ENCODE data around the gene DOK4.
"Not testable (repeated sequence)": the region's sequence is repeated elsewhere in the genome, so short reads cannot be mapped to it uniquely, and the experiment has no call there.

Gene DOK4

DNA sequence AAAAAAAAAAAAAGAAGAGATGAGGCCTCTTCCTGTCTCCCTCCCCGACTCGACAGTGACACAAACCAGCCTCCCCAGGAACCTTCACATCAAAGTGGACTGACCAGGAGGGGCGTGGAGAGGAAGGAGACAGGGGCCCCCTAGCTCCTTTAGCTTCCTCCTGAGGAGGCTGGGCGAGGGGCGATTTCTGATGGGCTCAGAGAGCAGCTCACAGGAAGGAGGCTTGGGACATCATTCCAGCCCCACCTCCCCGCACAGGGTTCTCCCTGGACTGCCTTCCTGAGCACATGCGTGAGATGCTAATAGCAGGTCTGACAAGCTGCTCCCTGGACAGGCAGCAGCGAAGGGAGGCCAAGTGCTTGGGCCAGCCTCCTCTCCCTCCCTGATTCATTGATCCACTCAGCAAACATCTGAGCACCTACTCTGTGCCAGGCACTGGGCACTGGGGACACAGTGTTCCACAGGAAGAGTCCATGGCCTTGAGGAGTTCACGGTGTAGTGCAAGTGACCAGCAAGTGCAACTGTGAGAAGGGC lies 14.4 kb upstream of the DOK4 start:
- DNase-seq = no peak

DNA sequence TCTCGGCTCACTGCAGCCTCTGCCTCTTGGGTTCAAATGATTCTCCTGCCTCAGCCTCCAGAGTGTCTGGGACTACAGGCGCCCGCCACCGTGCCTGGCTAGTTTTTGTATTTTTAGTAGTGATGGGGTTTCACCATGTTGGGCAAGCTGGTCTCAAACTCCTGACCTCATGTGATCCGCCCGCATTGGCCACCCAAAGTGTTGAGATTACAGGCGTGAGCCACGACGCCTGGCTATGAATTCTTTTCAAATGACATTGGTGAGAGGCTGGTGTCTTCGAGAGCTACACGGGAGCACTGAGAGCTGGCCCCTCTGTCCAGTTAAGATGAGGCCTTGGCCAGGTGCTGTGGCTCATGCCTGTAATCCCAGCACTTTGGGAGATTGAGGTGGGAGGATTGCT lies 13.6 kb upstream of the DOK4 start:
- DNase-seq = not testable (repeated sequence)

DNA sequence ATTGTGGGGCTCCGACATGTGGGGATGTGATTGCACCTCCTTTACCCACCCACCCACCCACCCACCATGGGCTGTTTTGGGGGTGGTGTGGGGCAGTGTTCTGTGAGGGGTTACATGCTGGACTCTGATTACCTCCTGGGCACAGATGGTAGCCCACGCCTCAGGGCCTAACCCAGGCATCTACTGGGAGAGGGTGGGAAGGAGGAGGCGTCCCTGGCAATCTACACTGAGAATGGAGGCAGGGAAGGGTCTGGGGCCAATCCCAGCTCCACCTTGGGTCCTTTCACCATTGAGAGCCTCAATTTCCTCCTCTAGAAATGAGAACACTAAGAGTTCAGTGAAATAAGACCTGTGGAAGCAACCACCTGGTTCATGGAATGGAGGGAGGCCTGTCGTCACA lies 11.7 kb upstream of the DOK4 start:
- no peak for DNase-seq

DNA sequence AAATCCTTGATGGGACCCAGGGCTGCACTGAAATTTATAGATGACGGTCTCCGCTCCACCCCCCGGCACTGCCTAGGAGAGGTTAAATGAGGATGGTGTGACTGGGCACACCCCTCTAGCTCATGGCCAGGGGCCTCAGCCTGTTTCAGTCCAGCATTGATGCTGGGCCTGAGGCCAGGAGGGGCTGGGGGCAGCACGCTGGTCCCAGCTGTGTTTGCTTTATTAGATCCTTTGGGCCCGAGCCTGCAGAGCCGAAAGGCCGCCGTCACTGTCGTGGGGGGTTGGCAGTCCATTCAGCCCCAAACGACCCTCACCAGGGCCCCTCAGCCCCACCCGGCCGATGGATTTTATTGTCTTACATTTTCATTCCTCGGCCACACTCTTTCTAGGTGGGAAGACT lies 10.8 kb upstream of the DOK4 start:
- DNase-seq = no peak

DNA sequence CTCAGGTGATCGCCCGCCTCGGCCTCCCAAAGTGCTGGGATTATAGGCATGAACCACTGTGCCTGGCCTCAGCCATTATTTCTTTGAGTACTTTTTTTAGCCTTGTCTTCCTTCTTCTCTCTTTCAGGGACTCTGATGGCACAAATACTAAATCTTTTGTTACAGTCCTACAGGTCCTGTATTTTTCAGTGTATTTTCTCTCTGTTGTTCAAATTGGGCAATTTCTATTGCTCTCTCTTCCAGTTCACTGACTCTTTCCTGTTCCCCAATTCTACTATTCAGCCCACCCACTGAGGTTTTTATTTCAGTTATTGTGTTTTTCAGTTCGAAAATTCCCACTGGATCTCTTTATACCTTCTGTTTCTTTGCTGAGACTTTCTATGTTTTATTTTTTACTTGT lies 7.5 kb upstream of the DOK4 start:
- no peak for DNase-seq

DNA sequence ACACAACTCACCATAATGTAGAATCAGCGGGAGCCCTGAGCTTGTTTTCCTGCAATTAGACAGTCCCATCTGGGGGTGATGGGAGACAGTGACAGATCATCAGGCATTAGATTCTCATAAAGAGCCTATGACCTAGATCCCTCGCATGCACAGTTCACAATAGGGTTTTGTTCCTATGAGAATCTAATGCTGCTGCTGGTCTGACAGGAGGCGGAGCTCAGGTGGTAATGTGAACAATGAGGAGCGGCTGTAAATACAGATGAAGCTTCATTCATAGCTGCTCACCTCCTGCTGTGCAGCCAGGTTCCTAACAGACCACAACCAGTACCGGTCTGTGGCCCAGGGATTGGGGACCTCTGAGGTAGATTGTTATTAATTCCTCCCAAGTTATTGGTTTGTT lies 2.9 kb upstream of the DOK4 start:
- DNase-seq = no peak

DNA sequence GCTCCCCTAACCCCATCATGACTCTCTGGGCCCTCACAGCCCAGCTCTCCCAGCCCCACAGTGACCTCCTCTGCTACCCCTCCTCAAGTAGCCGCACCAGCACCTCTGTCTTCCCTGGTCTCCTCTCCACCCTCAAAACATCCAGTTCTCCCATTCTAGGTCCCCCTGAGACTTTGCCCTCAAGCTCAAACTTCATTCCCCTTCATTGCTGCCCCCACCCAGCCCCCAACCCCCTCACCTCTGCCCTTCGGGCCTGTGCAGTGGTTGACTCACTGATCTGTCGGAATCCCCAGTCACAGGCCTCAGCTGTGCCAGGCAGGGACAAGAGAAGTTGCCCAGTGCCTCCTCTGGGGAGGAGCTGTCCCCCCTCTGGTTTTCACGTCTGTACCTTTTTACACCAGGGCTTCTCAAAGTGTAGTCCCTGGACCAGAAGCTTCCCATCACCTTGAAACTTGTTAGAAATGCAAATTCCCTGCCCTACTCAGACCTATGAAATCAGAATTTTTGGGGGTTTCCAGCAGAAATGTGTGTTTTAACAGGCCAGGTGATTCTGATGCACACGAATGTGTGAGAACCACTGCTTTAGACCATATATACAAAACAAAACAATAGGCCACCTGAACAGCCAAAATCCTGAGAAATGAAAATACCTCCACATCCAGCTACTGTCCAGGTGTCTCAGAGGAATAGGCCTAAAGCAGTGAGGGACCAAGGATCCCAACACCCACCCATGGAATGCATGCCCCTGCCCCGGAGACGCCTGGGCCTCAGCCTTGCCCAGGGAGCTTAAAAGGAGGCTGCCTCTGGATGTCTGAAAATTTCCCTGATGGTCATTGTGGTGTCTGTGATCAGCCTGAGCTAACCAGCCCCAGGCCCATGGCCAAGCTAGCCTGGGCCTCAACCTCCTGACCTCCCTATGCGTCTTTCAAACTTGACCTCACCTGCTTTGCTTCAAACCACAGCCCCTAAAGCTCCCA lies 853 bp upstream of the DOK4 start:
- no peak for DNase-seq

DNA sequence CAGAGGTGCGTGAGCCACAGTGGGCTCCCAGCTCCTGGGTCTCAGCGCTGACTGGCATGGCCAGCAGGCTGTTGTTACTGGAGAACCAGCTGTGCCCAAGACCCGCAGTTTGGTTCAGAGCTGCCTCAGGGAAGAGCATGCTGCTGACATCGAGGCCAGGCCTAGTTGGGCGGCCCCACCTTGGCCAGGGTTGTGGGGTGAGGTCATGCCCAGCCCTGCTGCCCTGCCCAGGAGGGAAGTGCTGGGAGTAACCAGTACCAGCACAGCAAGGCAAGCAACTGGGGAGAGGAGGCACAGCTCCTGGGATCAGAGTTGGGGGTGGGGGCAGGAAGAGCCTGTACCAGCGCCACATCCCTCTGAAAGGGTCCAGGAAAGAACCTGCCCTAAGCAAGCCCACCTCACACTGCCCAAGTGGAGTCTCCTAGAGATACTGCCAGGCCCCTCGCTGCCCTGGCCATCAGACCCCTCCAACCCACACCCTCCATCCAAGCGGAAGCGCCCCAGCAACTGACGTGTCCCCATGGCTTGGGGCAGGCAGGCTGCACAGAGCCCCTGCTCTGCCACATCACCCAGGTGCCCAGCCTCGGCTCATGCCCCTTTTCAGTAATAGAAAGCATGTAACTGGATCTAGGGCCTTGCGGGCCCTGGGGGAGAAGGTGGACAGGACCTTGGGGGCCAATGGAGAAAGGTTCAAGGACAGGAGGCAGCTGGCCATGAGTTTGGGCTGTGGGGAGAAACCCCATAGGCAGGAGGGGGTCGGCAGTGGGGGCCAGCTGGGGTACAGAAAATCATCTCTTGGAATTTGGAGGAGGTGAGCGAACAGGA lies 990 bp downstream of the DOK4 start:
- no peak for DNase-seq

DNA sequence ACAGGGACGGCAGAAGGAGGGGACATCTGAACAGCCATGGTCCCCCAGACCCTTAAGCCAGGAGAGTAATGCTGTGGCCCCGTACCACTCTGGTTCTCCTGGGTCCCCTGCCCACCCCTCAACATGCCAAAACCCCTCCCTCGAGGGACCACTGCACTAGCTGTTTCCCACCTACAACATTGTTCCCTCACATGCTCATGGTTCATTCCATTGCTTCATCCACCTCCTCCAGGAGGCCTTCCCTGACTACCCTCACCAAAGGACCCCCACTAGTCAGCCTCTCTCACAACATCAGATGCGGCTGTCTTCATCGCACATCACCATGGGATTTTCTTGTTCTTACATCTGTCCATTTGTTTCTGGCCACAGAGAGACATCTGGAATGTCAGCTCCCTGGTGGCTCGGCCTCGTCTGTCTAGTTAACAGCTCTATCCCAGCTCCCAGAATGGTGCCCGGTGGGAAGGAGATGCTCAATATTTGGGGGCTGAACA lies 1.7 kb downstream of the DOK4 start:
- DNase-seq = no peak

DNA sequence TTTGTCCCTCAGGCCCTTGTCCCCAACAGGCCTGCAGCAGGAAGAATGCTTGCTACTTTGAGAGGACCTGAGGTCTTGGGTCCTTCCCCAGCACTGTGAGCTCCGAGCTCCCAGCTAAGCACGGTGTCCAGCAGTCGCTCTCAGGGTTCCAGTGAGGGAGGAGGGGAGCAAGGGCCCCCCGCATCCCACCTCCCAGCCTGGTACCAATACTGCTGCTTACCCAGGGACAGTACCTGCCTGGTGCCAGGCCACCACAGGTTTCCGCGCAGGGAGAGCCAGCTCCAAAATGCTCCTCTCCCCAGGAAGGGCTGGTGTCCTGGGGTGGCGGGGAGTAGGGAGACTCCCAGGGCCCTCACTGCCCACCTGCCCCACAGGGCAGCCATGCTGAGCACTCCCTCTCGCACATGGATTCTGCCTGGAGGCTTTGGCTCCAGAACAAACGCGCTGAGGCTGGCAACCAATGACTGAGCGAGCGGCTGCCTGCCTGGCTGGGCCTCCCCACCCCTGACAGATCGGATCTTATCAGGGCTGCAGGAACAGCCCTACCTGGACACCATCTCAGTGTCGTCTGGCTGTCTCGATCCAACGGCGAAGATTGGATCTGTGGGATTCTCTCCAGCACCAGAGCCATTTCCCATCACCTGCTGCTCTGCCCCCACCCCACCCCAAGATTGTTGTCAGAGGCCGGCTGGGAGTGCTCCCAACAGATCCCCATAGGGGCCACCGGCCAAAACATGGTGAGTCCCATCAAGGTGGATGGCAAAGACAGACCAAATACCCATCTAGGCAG lies 2.4 kb downstream of the DOK4 start:
- DNase-seq = no peak

DNA sequence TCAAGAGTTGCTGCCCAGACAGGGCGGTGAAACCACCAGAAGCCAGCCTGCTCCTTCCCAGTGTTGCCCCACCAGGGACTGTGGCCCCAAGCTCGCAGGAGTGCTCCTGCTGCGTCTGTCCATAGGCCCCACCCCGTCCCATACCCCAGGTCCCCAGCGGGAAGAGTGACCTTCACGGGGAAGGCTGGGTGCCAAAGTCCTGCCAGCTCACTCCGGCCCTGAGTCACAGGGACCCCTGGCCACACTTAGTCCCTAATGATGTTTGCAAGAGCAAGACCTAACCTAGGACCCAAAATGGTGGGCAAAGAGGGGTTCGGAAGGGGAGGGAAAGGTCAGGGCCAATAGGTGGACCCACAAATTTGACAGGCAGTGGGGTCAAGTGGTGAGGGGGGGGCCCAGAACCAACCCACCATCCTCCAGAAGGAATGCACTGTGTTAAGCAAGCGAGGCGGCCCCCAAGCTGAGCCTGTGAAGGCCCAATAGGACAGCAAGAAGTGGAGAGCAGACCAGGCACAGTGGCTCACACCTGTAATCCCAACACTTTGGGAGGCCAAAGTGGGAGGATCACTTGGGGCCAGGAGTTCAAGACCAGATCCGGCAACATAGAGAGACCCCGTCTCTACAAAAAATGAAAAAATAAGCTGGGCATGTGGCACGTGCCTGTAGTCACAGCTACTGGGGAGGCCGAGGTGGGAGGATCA lies 3.3 kb downstream of the DOK4 start:
- no peak for DNase-seq

DNA sequence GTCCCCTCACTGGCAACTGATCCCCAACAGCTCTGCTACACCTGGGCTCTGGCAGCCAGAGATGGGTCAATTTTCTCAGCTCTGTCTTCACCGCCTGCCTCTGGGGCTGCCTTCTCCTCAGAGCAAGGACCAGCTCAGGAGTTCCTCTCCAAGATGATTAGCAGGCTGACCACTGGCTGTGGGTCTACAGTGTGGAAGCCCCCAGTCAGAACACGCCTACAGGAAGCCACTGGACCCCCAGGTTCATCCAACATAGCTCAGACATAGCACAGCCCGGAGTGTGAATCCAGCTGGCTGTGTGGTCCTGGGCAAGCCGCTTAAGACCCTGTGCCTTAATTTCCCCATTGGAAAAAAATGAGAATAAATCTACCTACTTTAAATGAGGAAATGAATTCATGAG lies 4.9 kb downstream of the DOK4 start:
- DNase-seq = no peak

DNA sequence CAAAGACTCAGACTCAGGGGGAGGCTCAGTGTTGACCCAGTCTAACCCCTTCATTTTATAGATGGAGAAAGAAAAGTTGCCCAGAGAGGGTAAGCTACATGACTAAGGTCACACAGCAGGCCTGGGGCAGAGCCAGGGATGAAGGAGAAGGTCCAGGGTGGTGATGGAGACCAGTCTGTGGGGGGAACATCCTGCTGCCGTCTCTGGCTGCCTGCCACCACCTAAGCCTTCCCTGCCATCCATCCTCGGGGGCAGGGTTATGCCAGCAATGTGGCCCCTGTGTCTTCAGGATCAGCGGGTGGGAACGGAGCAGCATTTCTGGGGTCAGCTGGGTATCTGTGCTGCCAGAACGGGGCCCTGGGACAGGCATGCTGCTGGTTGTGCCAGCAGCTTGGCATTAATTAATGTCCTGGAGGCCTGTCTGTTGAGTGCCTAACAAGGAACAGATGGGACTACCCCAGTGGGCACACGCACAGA lies 5.5 kb downstream of the DOK4 start:
- no peak for DNase-seq

DNA sequence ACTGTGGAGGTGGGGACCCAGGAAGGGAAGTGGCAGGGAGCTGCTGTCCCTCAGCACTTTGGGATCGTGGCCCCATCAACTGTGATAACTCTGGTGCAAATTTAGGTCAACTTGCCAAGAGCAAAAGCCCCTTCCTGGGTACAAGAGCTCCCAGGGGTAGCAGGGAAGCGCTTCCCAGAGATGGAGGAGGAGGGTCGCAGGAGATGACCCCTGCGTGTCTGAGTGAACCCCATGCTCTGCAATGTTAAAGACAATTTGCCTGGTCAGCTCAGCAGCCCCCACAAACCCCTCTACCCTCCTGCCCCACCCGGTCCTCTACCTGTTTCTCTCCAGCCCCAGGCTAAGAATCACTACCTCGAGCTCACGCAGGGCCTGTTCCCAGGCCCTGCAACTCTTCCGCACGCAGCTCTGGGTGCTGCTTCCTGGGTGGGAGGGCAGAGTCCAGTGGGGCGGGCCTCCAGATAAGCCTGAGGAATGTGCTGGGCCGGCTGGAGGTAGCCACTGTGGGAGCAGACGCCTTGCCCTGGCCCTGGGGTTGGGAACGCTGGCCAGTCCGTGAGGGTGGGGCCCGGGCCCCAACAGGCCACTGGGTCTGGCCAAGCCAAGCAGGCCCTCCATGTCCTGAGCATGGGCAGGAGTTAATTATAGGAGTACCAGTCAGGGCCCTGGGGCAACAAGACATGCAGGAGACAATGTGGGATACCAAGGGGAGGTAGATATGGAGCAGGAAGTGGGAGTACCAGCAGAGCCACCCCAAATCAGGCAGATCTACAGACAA lies 6.1 kb downstream of the DOK4 start:
- no peak for DNase-seq

DNA sequence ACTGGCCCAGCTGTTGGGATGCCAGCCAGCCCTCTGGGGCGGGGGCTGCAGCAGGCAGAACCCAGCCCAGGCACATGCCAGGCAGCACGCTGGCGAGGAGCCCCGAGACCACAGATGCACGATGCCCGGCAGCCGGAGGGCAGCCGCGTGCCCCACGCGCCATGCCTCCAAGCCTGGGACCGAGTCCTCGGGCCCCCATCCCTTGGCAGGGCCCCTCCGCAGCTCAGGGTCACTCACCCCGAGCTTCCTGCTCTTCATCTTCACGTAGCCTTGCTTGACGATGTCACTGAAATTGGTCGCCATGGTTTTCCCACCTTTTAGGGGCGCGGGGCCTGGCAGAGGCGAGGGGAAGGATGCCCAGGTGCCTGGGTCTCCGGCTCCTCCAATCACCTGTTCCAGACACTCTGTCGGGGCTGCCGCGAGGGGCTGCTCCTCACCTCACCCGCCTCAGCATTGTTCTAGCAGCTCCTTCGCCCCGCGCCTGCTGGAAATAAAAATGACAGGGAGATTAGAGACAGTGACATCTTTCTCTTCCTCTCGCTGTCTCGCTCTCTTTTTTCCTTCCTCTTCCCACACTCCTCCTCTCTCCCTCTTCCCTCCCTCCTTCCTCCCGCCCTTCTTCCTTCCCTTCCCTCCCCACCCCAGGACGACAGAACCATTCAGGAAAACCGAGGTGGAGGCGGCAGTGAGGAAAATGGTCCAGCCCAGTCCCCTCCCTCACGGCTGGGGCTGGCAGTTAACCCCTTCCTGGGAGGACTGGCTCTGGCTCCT lies 6.9 kb downstream of the DOK4 start:
- DNase-seq = no peak

DNA sequence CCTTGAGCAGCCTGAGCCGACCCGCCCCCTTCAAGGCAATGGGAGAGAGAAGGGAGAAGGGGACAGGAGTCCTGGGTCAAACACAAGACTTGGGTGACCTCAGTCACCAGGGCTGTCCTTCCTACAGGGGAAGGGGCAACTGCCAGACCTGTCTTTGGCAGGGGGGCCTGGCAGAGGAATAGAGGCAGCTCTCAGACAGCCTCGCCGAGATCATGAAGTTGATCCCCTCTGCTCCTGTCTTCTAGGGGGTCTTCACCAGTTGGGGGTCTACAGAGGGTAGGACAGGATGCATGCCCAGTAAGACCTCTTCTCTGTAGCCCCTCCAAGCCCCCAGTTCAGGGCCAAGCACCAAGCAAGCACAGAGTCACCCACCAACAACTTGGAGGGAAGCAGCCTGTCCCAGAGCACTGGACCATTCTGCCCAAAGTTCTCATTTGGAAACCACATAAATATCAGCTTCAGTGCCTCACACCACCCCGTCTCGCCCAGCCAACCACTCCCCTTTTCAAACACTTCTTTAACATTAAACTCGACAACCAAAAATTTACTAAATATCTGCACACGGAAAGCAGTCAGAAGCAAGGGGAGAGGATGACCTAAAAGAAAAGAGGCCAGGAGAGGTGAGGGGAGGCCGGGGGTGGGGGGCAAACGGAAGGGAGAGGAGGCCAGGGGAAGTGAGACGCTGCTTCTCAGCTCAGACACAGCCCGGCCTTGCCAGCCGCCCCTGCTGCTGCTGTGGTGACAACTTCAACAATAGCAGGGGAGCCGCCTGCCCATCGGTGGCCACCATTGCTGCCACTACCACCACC lies 7.7 kb downstream of the DOK4 start:
- DNase-seq = no peak

DNA sequence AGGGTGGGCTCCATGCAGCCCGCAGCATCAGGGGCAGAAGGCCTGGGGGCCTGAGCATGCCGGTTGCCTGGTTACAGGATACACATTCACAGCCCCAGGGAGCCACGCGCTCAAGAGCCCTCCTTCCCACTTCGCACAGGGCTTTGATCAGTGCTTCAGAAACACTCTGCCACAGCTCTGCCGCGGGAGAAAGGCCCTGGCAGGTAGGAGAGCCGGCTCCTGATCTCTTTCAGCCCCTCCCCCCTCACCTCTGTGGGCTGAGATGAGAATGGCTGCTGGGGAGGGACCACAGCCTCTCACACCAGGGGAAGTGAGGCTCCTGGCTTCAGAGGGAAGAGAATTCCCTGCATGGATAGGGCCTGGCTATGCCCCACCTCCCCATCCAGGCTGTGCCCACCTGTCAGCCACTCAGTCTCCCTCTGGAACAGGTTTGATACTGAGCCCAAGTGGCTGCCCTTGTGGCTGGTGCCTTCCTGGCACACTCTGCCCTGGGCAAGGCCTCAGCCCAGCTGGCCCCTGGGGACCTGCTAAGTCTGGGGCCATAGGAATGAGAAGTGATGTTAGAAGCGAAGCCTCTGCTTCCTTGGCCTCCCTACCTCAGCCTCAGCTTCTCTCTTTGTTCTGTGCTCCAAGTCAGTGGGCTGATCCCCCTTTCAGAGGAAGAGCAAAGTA lies 8.6 kb downstream of the DOK4 start:
- DNase-seq = no peak

DNA sequence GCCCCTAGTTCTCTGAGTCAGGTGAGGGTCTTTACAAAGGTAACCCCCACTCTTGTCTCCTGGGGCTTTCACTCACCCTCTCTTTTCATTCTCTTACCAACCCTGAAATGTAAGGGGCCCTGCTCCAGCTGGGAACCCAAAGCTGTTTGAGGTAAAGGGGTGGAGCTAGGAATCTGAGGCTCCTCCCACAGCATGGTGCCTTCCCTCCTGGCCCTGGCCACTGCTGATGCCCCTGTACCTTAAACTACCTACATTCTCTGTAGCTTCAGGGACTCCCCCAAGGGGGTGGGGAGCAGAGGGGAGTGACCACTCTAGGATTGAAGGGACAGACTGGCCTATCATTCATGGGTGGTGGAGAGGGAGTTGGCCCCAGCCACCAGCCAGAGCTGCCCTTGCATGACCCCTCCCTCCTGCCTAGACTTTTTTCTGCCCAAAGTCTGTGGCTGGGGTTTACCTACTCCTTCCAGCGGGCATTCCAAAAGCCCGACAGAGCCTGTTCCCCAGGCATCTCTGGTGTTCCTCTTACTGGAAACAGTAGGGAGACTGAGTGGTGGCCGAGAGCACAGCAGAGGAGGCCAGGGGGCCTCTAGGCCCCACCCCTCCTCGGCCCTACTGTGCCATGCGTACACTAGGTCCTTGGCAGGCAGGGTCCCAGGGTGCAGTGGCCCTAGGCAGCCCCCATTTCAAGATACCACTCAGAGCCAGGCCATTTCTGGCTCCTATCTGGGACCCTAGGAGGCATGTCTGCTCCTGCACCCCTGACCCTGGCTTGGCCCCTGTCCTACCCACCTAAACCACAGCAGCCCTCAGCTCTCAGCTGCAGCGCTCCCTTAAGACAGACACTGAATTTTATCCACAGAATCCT lies 9.5 kb downstream of the DOK4 start:
- no peak for DNase-seq

Measured in inflammatory macrophage treated with lipopolysaccharide for 4 hours (primary cell).